BE2C (cell line): ENCODE data around the gene CXCL10.

Source experiments
- DNase-seq: peaks from one replicate; pipeline ENCODE4 v3.0.0-alpha.2; 2020
- H3K27me3 ChIP-seq: fragments of 250-450 bp; sonication (Bioruptor Pico); 2 replicates; pipeline ENCODE4 v1.5.1; 2020; ENCODE audit warnings: mild to moderate bottlenecking
- H3K36me3 ChIP-seq: fragments of 250-450 bp; sonication (Bioruptor Pico); 2 replicates; pipeline ENCODE4 v1.5.1; 2020; ENCODE audit warnings: mild to moderate bottlenecking
- H3K4me1 ChIP-seq: fragments of 250-450 bp; sonication (Bioruptor Pico); 2 replicates; pipeline ENCODE4 v1.5.1; 2020
- H3K4me3 ChIP-seq: 2 replicates; pipeline ENCODE4 v1.5.1; 2011; ENCODE audit warnings: low read depth, low read length
- H3K9me3 ChIP-seq: fragments of 250-450 bp; sonication (Bioruptor Pico); 2 replicates; pipeline ENCODE4 v1.5.1; 2020
- TF ChIP-seq, protein P1 (sequence below): IDR thresholded peaks from 2 replicates; pipeline ENCODE4 v1.5.1; 2012; ENCODE audit warnings: mild to moderate bottlenecking, low read depth, low read length

The CXCL10 gene

DNA sequence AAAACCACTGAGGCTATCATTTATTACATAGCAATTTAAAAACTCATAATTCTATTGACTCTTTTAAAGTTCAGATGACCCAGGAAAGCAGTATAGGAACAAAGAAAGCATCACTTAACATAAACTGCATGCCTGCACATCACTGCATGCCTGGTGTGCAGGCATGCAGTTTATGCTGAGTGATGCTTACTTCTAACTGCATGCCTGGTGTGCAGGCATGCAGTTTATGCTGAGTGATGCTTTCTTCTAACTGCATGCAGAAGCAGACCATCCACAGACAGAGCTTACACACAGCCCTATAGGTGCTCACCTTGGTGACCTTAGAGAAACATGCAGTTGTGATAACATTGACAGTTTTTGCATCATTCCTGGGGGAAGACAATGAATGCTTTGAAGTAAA, 49.5 kb downstream of the CXCL10 start:
- TF ChIP-seq, protein P1, sequence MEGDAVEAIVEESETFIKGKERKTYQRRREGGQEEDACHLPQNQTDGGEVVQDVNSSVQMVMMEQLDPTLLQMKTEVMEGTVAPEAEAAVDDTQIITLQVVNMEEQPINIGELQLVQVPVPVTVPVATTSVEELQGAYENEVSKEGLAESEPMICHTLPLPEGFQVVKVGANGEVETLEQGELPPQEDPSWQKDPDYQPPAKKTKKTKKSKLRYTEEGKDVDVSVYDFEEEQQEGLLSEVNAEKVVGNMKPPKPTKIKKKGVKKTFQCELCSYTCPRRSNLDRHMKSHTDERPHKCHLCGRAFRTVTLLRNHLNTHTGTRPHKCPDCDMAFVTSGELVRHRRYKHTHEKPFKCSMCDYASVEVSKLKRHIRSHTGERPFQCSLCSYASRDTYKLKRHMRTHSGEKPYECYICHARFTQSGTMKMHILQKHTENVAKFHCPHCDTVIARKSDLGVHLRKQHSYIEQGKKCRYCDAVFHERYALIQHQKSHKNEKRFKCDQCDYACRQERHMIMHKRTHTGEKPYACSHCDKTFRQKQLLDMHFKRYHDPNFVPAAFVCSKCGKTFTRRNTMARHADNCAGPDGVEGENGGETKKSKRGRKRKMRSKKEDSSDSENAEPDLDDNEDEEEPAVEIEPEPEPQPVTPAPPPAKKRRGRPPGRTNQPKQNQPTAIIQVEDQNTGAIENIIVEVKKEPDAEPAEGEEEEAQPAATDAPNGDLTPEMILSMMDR, result no peak
- Histone ChIP-seq H3K4me1 (no peaks in the 10 kb centered on the region), H3K4me3 (no peak overlapping the region), H3K9me3 (no peaks in the 10 kb centered on the region), H3K27me3 (no peaks in the 10 kb centered on the region), H3K36me3 (peaks cover 87% of the 10 kb centered on the region)
- no peak for DNase-seq
